Colonic mucosa (tissue), 4 donors: ENCODE data around the gene PLXNB3. TPM values are rescaled to one million over a fixed set of nuclear protein-coding genes. Genes with fewer than 3 reads are reported as not detected.

ENCODE experiments used
- DNase-seq: peaks from one replicate; pipeline ENCODE4 v3.0.0-alpha.2; 2020
- H3K27ac ChIP-seq: fragments of 200-600 bp; one replicate; pipeline ENCODE4 v1.8.0; 2021
- H3K27me3 ChIP-seq: fragments of 200-600 bp; one replicate; pipeline ENCODE4 v1.8.0; 2021
- H3K36me3 ChIP-seq: fragments of 200-600 bp; one replicate; pipeline ENCODE4 v1.8.0; 2021
- H3K4me1 ChIP-seq: fragments of 200-600 bp; one replicate; pipeline ENCODE4 v1.8.0; 2021; ENCODE audit warnings: mild to moderate bottlenecking
- H3K4me3 ChIP-seq: fragments of 200-600 bp; one replicate; pipeline ENCODE4 v1.8.0; 2021
- H3K9ac ChIP-seq, 2 donors: one replicate each; pipeline ENCODE4 v1.7.0; 2013; ENCODE audit warnings: control low read depth in 2 of 2, low read depth in 2 of 2, low read length in 2 of 2
- H3K9me3 ChIP-seq: fragments of 200-600 bp; one replicate; pipeline ENCODE4 v1.8.0; 2021
- CTCF ChIP-seq: fragments of 200-600 bp; IDR thresholded peaks from one replicate; pipeline ENCODE4 v1.8.0; 2022; ENCODE audit warnings: antibody characterized with exemption, mild to moderate bottlenecking
- intact Hi-C: fragments of 100-400 bp; cut with DNase I; formaldehyde crosslinking; loops from one replicate; pipeline ENCODE4 v1.14.1; 2022
- total RNA-seq, 2 donors: library from RNA; stranded (reverse); fragmentation: NEBNext Ultra II Directional in 1 of 2; extraction: Animal tissue kit (Norgen Biotek cat#: 25700) in 1 of 2; gene quantifications; one replicate each; pipeline ENCODE4 v1.2.1, GENCODE V29; 2021
- donor health status: healthy.
- donor health status: DM: no; HTN: no; CAD: no.
- donor health status: DM: no; HTN: no; CAD: no.

Gene PLXNB3
- total RNA-seq, 2 donors from 2014 or later, result 0.57 to 3.7 TPM

- peaks cover 3% of the 10 kb centered on the region for H3K27me3 ChIP-seq
- intact Hi-C loops, result no loop called here
- DNase-seq, result no peak
- H3K36me3 ChIP-seq, result no peaks in the 10 kb centered on the region
- TF ChIP-seq CTCF, result no peak
- no peak overlapping the region for H3K4me3 ChIP-seq
- H3K4me1 ChIP-seq, result no peaks in the 10 kb centered on the region
- no peak overlapping the region for H3K27ac ChIP-seq
- no peaks in the 10 kb centered on the region for H3K9me3 ChIP-seq
- H3K9ac ChIP-seq, result peak overlapping the region in 1 of 2 donors; percentile 2
Measured at GRCh38 chrX:153766871-153767673, 3.0 kb downstream of the PLXNB3 start.

GRCh38 chrX:153767674-153768055 is 3.6 kb downstream of the PLXNB3 start:
- Histone ChIP-seq H3K9me3 (no peaks in the 10 kb centered on the region), H3K4me3 (no peak overlapping the region), H3K27ac (no peak overlapping the region), H3K27me3 (peaks cover 3% of the 10 kb centered on the region), H3K4me1 (no peaks in the 10 kb centered on the region), H3K36me3 (no peaks in the 10 kb centered on the region), H3K9ac (no peak overlapping the region)
- no peak for TF ChIP-seq CTCF
- intact Hi-C loops, result no loop called here
- no peak for DNase-seq

GRCh38 chrX:153768311-153769157 is 4.5 kb downstream of the PLXNB3 start:
- Histone ChIP-seq H3K4me3 (no peak overlapping the region), H3K36me3 (no peaks in the 10 kb centered on the region), H3K9me3 (no peaks in the 10 kb centered on the region), H3K9ac (no peak overlapping the region), H3K27ac (no peak overlapping the region), H3K4me1 (no peaks in the 10 kb centered on the region), H3K27me3 (peaks cover 3% of the 10 kb centered on the region)
- DNase-seq, result no peak
- TF ChIP-seq CTCF, result no peak
- intact Hi-C loops, result no loop called here

DNA sequence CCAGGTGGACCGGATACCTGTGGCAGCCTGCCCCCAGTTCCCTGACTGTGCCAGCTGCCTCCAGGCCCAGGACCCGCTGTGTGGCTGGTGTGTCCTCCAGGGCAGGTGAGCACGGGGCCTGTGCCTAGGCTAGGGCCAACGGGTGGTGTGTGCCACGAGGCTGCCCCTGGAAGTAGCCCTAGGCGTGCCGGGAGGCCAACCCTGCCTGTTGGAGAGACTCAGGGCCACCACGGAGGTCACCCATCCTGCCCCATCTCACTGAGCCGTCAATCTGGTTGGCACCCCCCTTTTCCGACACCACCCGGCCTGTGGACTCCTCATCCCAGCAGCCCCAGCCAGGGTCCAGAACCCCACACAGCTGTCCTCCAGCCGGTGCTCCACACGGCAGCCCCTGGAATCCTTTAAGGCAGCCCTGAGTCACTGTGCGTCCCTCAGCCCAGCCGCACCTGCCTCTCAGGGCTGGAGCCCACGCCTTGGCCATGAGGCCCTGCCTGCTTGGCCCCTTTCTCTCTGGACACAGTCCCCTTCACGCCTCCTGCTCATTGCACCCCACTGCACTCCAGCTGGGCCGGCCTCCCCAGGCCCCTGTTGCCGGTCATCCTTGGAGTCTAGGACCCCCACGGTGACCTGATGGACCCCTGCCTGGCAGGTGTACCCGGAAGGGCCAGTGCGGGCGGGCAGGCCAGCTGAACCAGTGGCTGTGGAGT is 5.3 kb downstream of the PLXNB3 start:
- Histone ChIP-seq H3K4me3 (no peak overlapping the region), H3K27ac (no peak overlapping the region), H3K36me3 (no peaks in the 10 kb centered on the region), H3K27me3 (peaks cover 3% of the 10 kb centered on the region), H3K9me3 (no peaks in the 10 kb centered on the region), H3K9ac (no peak overlapping the region), H3K4me1 (no peaks in the 10 kb centered on the region)
- TF ChIP-seq CTCF, result no peak
- no peak for DNase-seq
- intact Hi-C loops, result no loop called here

DNA sequence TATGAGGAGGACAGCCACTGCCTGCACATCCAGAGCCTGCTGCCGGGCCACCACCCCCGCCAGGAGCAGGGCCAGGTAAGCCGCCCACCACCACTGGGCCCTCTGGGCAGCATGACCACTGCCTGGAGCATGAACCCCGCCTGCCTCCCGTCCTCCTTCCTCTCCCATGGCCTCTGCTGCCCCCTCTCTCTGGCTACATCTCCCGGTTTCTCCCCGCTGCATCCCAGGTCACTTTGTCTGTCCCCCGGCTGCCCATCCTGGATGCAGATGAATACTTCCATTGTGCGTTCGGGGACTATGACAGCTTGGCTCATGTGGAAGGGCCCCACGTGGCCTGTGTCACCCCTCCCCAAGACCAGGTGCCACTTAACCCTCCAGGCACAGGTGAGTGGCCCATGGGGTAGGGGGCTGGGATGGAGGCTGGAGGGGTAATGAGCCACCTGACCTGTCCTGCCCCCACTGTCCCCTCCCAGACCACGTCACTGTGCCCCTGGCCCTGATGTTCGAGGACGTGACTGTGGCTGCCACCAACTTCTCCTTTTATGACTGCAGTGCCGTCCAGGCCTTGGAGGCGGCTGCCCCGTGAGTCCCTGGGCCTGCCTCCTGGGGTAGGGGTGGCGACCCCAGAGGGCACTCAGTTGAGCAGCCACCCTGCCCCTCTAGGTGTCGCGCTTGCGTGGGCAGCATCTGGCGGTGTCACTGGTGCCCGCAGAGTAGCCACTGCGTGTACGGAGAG is 6.0 kb downstream of the PLXNB3 start:
- DNase-seq, result no peak
- Histone ChIP-seq H3K27ac (no peak overlapping the region), H3K4me1 (no peaks in the 10 kb centered on the region), H3K27me3 (peaks cover 3% of the 10 kb centered on the region), H3K9ac (no peak overlapping the region), H3K9me3 (no peaks in the 10 kb centered on the region), H3K36me3 (no peaks in the 10 kb centered on the region), H3K4me3 (no peak overlapping the region)
- TF ChIP-seq CTCF, result no peak
- intact Hi-C loops, result no loop called here
